ENCODE data around the gene TLE7.

Gene TLE7

GRCh38 chr16:71439523-71439922 is 2.3 kb downstream of the TLE7 start:
- TF ChIP-seq FOXP2 (optimal IDR thresholded peaks at IDR 0.05; ENCODE audit: borderline replicate concordance, extremely low read depth, extremely low read length, insufficient read depth) (no peak), SIN3A (IDR thresholded peaks at IDR 0.05; ENCODE audit: borderline replicate concordance, insufficient read depth, low read length) (no peak), POLR2AphosphoS5 (IDR thresholded peaks at IDR 0.05; ENCODE audit: low read depth, low read length) (no peak), REST (IDR thresholded peaks at IDR 0.05; ENCODE audit: insufficient read depth in 1 of 2, low read depth in 2 of 2, low read length in 2 of 2) (no peak), TAF1 (IDR thresholded peaks at IDR 0.05; ENCODE audit: borderline replicate concordance, insufficient read depth, low read length) (no peak)

GRCh38 chr16:71436473-71436872 is 5.4 kb downstream of the TLE7 start:
- TF ChIP-seq POLR2AphosphoS5 (IDR thresholded peaks at IDR 0.05; ENCODE audit: low read depth, low read length), result no peak
- no peak for TF ChIP-seq SIN3A (IDR thresholded peaks at IDR 0.05; ENCODE audit: borderline replicate concordance, insufficient read depth, low read length)
- TF ChIP-seq TAF1 (IDR thresholded peaks at IDR 0.05; ENCODE audit: borderline replicate concordance, insufficient read depth, low read length), result no peak

- no peak for TF ChIP-seq TAF1 (IDR thresholded peaks at IDR 0.05; ENCODE audit: borderline replicate concordance, insufficient read depth, low read length)
- no peak for TF ChIP-seq POLR2AphosphoS5 (IDR thresholded peaks at IDR 0.05; ENCODE audit: low read depth, low read length)
- TF ChIP-seq SIN3A (IDR thresholded peaks at IDR 0.05; ENCODE audit: borderline replicate concordance, insufficient read depth, low read length), result no peak
- no peak for TF ChIP-seq REST (IDR thresholded peaks at IDR 0.05; ENCODE audit: insufficient read depth in 1 of 2, low read depth in 2 of 2, low read length in 2 of 2)
- no peak for TF ChIP-seq FOXP2 (optimal IDR thresholded peaks at IDR 0.05; ENCODE audit: borderline replicate concordance, extremely low read depth, extremely low read length, insufficient read depth)
These were observed 8.9 kb downstream of the TLE7 start for GRCh38 chr16:71432906-71433305.

GRCh38 chr16:71431991-71432390 is 9.9 kb downstream of the TLE7 start:
- TF ChIP-seq TAF1 (IDR thresholded peaks at IDR 0.05; ENCODE audit: borderline replicate concordance, insufficient read depth, low read length) (no peak), FOXP2 (optimal IDR thresholded peaks at IDR 0.05; ENCODE audit: borderline replicate concordance, extremely low read depth, extremely low read length, insufficient read depth) (no peak), REST (IDR thresholded peaks at IDR 0.05; ENCODE audit: insufficient read depth in 1 of 2, low read depth in 2 of 2, low read length in 2 of 2) (no peak), POLR2AphosphoS5 (IDR thresholded peaks at IDR 0.05; ENCODE audit: low read depth, low read length) (no peak), SIN3A (IDR thresholded peaks at IDR 0.05; ENCODE audit: borderline replicate concordance, insufficient read depth, low read length) (no peak)

GRCh38 chr16:71431176-71431575 is 10.7 kb downstream of the TLE7 start:
- TF ChIP-seq POLR2AphosphoS5 (IDR thresholded peaks at IDR 0.05; ENCODE audit: low read depth, low read length) (no peak), SIN3A (IDR thresholded peaks at IDR 0.05; ENCODE audit: borderline replicate concordance, insufficient read depth, low read length) (no peak), FOXP2 (optimal IDR thresholded peaks at IDR 0.05; ENCODE audit: borderline replicate concordance, extremely low read depth, extremely low read length, insufficient read depth) (no peak), REST (IDR thresholded peaks at IDR 0.05; ENCODE audit: insufficient read depth in 1 of 2, low read depth in 2 of 2, low read length in 2 of 2) (no peak), TAF1 (IDR thresholded peaks at IDR 0.05; ENCODE audit: borderline replicate concordance, insufficient read depth, low read length) (no peak)

Data from PFSK-1 (cell line).